Mesothelial cell of epicardium (in vitro differentiated cells): ENCODE measurements around the gene ENO1. TPM values are rescaled to one million over a fixed set of nuclear protein-coding genes. Genes with fewer than 3 reads are reported as not detected.

ENCODE experiments used
- DNase-seq, 2 experiments: peaks; one replicate each; pipeline ENCODE4 v3.0.0; 2021; ENCODE audit warnings: low spot score in 2 of 2; ENCODE audit not compliant: unreplicated experiment in 2 of 2
- H3K27ac Mint-ChIP-seq: 2 replicates; pipeline ENCODE4 v1.8.0; 2021; ENCODE audit warnings: mixed read lengths
- H3K27me3 Mint-ChIP-seq: 2 replicates; pipeline ENCODE4 v1.8.0; 2021; ENCODE audit warnings: low read depth, mixed read lengths
- H3K36me3 Mint-ChIP-seq: 2 replicates; pipeline ENCODE4 v1.8.0; 2021; ENCODE audit warnings: mixed read lengths
- H3K4me1 Mint-ChIP-seq: 2 replicates; pipeline ENCODE4 v1.8.0; 2021; ENCODE audit warnings: mixed read lengths
- H3K4me3 Mint-ChIP-seq: 2 replicates; pipeline ENCODE4 v1.8.0; 2021; ENCODE audit warnings: mild to moderate bottlenecking, moderate library complexity, mixed read lengths
- H3K9me3 Mint-ChIP-seq: 2 replicates; pipeline ENCODE4 v1.8.0; 2021; ENCODE audit warnings: mixed read lengths
- CTCF ChIP-seq: fragments of 200-600 bp; sonication (generic); IDR thresholded peaks from one replicate; pipeline ENCODE4 v1.5.0; 2021; ENCODE audit warnings: antibody characterized with exemption; ENCODE audit not compliant: unreplicated experiment
- total RNA-seq: library from RNA; stranded (reverse); gene quantifications from 3 replicates; pipeline ENCODE4 v1.2.1, GENCODE V29; 2021

The ENO1 gene
- total RNA-seq, 1 donor from 2014 or later: 1,030 TPM

- Mint-ChIP-seq H3K4me3 (no peak overlapping the region), H3K27ac (peak overlapping the region; percentile 14), H3K4me1 (peaks cover 3% of the 10 kb centered on the region), H3K9me3 (no peaks in the 10 kb centered on the region), H3K36me3 (peaks cover 34% of the 10 kb centered on the region), H3K27me3 (no peaks in the 10 kb centered on the region)
- peak; percentile 50 for TF ChIP-seq CTCF
- DNase-seq: no peak
Observed at GRCh38 chr1:8858888-8859706, 19.4 kb downstream of the ENO1 start.

GRCh38 chr1:8858112-8858668 is 20.3 kb downstream of the ENO1 start:
- H3K4me1 Mint-ChIP-seq: peaks cover 3% of the 10 kb centered on the region

GRCh38 chr1:8856689-8857412 is 21.6 kb downstream of the ENO1 start:
- no peaks in the 10 kb centered on the region for H3K27me3 Mint-ChIP-seq
- peak overlapping the region; percentile 25 for H3K27ac Mint-ChIP-seq
- peaks cover 23% of the 10 kb centered on the region for H3K36me3 Mint-ChIP-seq
- H3K4me1 Mint-ChIP-seq: peaks cover 3% of the 10 kb centered on the region
- no peak for DNase-seq
- H3K9me3 Mint-ChIP-seq: no peaks in the 10 kb centered on the region
- TF ChIP-seq CTCF: no peak
- H3K4me3 Mint-ChIP-seq: no peak overlapping the region

More at GRCh38 chr1:8858112-8858668, 20.3 kb downstream of the ENO1 start:
- no peak for TF ChIP-seq CTCF
- DNase-seq: no peak
- no peak overlapping the region for H3K4me3 Mint-ChIP-seq
- H3K9me3 Mint-ChIP-seq: no peaks in the 10 kb centered on the region
- H3K36me3 Mint-ChIP-seq: peaks cover 29% of the 10 kb centered on the region
- no peaks in the 10 kb centered on the region for H3K27me3 Mint-ChIP-seq
- peak overlapping the region; percentile 51 for H3K27ac Mint-ChIP-seq

- H3K27me3 Mint-ChIP-seq: no peaks in the 10 kb centered on the region
- no peak for TF ChIP-seq CTCF
- H3K36me3 Mint-ChIP-seq: peaks cover 8% of the 10 kb centered on the region
Observed at GRCh38 chr1:8854240-8854639, 24.2 kb downstream of the ENO1 start.

GRCh38 chr1:8851060-8851459 is 27.4 kb downstream of the ENO1 start:
- no peak overlapping the region for H3K27ac Mint-ChIP-seq
- H3K4me3 Mint-ChIP-seq: no peak overlapping the region
- H3K9me3 Mint-ChIP-seq: no peaks in the 10 kb centered on the region
- H3K36me3 Mint-ChIP-seq: no peaks in the 10 kb centered on the region
- no peaks in the 10 kb centered on the region for H3K27me3 Mint-ChIP-seq
- H3K4me1 Mint-ChIP-seq: peaks cover 11% of the 10 kb centered on the region
- no peak for DNase-seq
- TF ChIP-seq CTCF: no peak

More at GRCh38 chr1:8854240-8854639, 24.2 kb downstream of the ENO1 start:
- DNase-seq: no peak
- no peak overlapping the region for H3K27ac Mint-ChIP-seq
- H3K4me1 Mint-ChIP-seq: peaks cover 1% of the 10 kb centered on the region
- no peak overlapping the region for H3K4me3 Mint-ChIP-seq
- H3K9me3 Mint-ChIP-seq: no peaks in the 10 kb centered on the region
